Renal cortex interstitium (tissue), 11 donors: Measurements from ENCODE around the gene KCND3. TPM values are rescaled to one million over a fixed set of nuclear protein-coding genes. Genes with fewer than 3 reads are reported as not detected.

Experiments used
- DNase-seq, 11 donors: peaks; one replicate each; pipeline ENCODE4 v3.0.0-alpha.2; 2013; ENCODE audit warnings: low read depth in 9 of 11, low spot score in 4 of 11; ENCODE audit errors: extremely low read depth in 1 of 11
- polyA plus RNA-seq, 3 donors: library from polyadenylated mRNA; unstranded; fragments of 120-200 nt; gene quantifications; one replicate each; pipeline ENCODE4 v1.2.1, GENCODE V29; 2013; ENCODE audit not compliant: insufficient read length in 3 of 3

Gene KCND3
- polyA plus RNA-seq, 3 donors, result 1.2 to 1.7 (median 1.5) TPM

GRCh38 chr1:111775966-111776365, 213.5 kb downstream of the KCND3 start:
- DNase-seq, result no peak

GRCh38 chr1:111770916-111771315, 218.6 kb downstream of the KCND3 start:
- DNase-seq, result no peak

- peak in 10 of 11 donors; percentile 29 to 71 (median 44) for DNase-seq
Measured at GRCh38 chr1:111769517-111770146, 219.8 kb downstream of the KCND3 start.

GRCh38 chr1:111768625-111769024, 220.8 kb downstream of the KCND3 start:
- no peak for DNase-seq

- no peak for DNase-seq
Measured at GRCh38 chr1:111768023-111768422, 221.4 kb downstream of the KCND3 start.

GRCh38 chr1:111762332-111762731, 227.1 kb downstream of the KCND3 start:
- no peak for DNase-seq

GRCh38 chr1:111761717-111762116, 227.8 kb downstream of the KCND3 start:
- DNase-seq, result no peak

GRCh38 chr1:111758373-111758772, 231.1 kb downstream of the KCND3 start:
- DNase-seq, result no peak

GRCh38 chr1:111756124-111756513, 233.3 kb downstream of the KCND3 start:
- DNase-seq, result no peak

GRCh38 chr1:111755331-111756123, 233.9 kb downstream of the KCND3 start, which contains the start of gene DDX20:
TSS of gene DDX20 (plus strand) at chr1:111755901. CDS start at chr1:111755925, 24 bp downstream.
- DNase-seq, result peak; percentile 91 to 97 (median 94)

GRCh38 chr1:111754984-111755330, 234.5 kb downstream of the KCND3 start:
- peak in 5 of 11 donors; percentile 46 to 66 (median 61) for DNase-seq

- no peak for DNase-seq
Measured at GRCh38 chr1:111751906-111752575, 237.4 kb downstream of the KCND3 start.

- no peak for DNase-seq
Measured at GRCh38 chr1:111750856-111751255, 238.6 kb downstream of the KCND3 start.

GRCh38 chr1:111749628-111750027, 239.8 kb downstream of the KCND3 start:
- DNase-seq, result no peak

GRCh38 chr1:111747947-111748346, 241.5 kb downstream of the KCND3 start:
- no peak for DNase-seq

GRCh38 chr1:111747282-111747734, 242.2 kb downstream of the KCND3 start:
- no peak for DNase-seq

- DNase-seq, result no peak
Measured at GRCh38 chr1:111746614-111746999, 242.9 kb downstream of the KCND3 start.

GRCh38 chr1:111745675-111746613, 243.5 kb downstream of the KCND3 start:
- no peak for DNase-seq

GRCh38 chr1:111743679-111744101, 245.8 kb downstream of the KCND3 start:
- DNase-seq, result no peak
